SK-N-SH treated with all-trans-retinoic acid at 6 μM for 48 hours (cell line): Measurements from ENCODE around the gene XPC.

Experiments
- ATAC-seq: fragments of 200-7000 bp; cut with Tn5 transposase; 3 replicates; pipeline ENCODE4 v1.9.1; 2020; ENCODE audit warnings: mild to moderate bottlenecking, moderate library complexity
- ARNTL ChIP-seq: fragments of 450-650 bp; formaldehyde crosslinking; IDR thresholded peaks from 2 replicates; pipeline ENCODE4 v1.5.0; 2020; ENCODE audit warnings: low read depth, mild to moderate bottlenecking, moderate library complexity, borderline replicate concordance
- CREB5 ChIP-seq: fragments of 250-450 bp; sonication (Bioruptor Pico); IDR thresholded peaks from 2 replicates; pipeline ENCODE4 v1.5.1; 2020; ENCODE audit warnings: low read depth, mild to moderate bottlenecking, moderate library complexity
- ESRRG ChIP-seq: fragments of 250-450 bp; sonication (Bioruptor Pico); IDR thresholded peaks from 2 replicates; pipeline ENCODE4 v1.6.1; 2021; ENCODE audit warnings: mild to moderate bottlenecking
- GLIS3 ChIP-seq: fragments of 250-450 bp; sonication (Bioruptor Pico); IDR thresholded peaks from 2 replicates; pipeline ENCODE4 v1.5.0; 2020; ENCODE audit warnings: mild to moderate bottlenecking, moderate library complexity
- ISL1 ChIP-seq: fragments of 250-450 bp; sonication (Bioruptor Pico); IDR thresholded peaks from 2 replicates; pipeline ENCODE4 v2.1.2; 2022; ENCODE audit warnings: mild to moderate bottlenecking, moderate library complexity
- PATZ1 ChIP-seq: fragments of 250-450 bp; sonication (Bioruptor Pico); IDR thresholded peaks from 2 replicates; pipeline ENCODE4 v1.8.0; 2020; ENCODE audit warnings: mild to moderate bottlenecking, moderate library complexity, borderline replicate concordance
- POU6F1 ChIP-seq: fragments of 250-450 bp; sonication (Bioruptor Pico); IDR thresholded peaks from 2 replicates; pipeline ENCODE4 v1.8.0; 2021; ENCODE audit warnings: low read depth, mild to moderate bottlenecking, moderate library complexity, borderline replicate concordance
- PPARA ChIP-seq: fragments of 250-450 bp; sonication (Bioruptor Pico); IDR thresholded peaks from 2 replicates; pipeline ENCODE4 v1.5.0; 2020; ENCODE audit warnings: mild to moderate bottlenecking, borderline replicate concordance
- RARB ChIP-seq: fragments of 250-450 bp; sonication (Bioruptor Pico); IDR thresholded peaks from 2 replicates; pipeline ENCODE4 v1.8.0; 2021; ENCODE audit warnings: mild to moderate bottlenecking, moderate library complexity
- SNAI2 ChIP-seq: fragments of 250-450 bp; sonication (Bioruptor Pico); IDR thresholded peaks from 2 replicates; pipeline ENCODE4 v1.5.0; 2020; ENCODE audit warnings: mild to moderate bottlenecking, moderate library complexity
- TCF4 ChIP-seq: fragments of 250-450 bp; sonication (Bioruptor Pico); IDR thresholded peaks from 2 replicates; pipeline ENCODE4 v1.8.0; 2021; ENCODE audit warnings: mild to moderate bottlenecking, moderate library complexity, borderline replicate concordance
- TOX ChIP-seq: fragments of 250-450 bp; sonication (Bioruptor Pico); IDR thresholded peaks from 2 replicates; pipeline ENCODE4 v1.8.0; 2021; ENCODE audit warnings: mild to moderate bottlenecking, moderate library complexity, borderline replicate concordance
- TSHZ2 ChIP-seq: fragments of 250-450 bp; sonication (Bioruptor Pico); IDR thresholded peaks from 2 replicates; pipeline ENCODE4 v1.5.0; 2020; ENCODE audit warnings: mild to moderate bottlenecking, moderate library complexity
- ZC3H10 ChIP-seq: fragments of 250-450 bp; sonication (Bioruptor Pico); IDR thresholded peaks from 2 replicates; pipeline ENCODE4 v1.5.1; 2021; ENCODE audit warnings: mild to moderate bottlenecking, moderate library complexity
- ZFP3 ChIP-seq: fragments of 250-450 bp; sonication (Bioruptor Pico); IDR thresholded peaks from 2 replicates; pipeline ENCODE4 v1.5.0; 2020; ENCODE audit warnings: mild to moderate bottlenecking, moderate library complexity
- ZFP30 ChIP-seq: fragments of 450-650 bp; formaldehyde crosslinking; IDR thresholded peaks from 2 replicates; pipeline ENCODE4 v1.5.0; 2022; ENCODE audit warnings: mild to moderate bottlenecking, moderate library complexity
- ZNF565 ChIP-seq: fragments of 450-650 bp; formaldehyde crosslinking; conservative IDR thresholded peaks from 2 replicates; pipeline ENCODE4 v1.5.0; 2020; ENCODE audit warnings: low read depth, mild to moderate bottlenecking, moderate library complexity
- ZNF70 ChIP-seq: fragments of 450-650 bp; formaldehyde crosslinking; IDR thresholded peaks from 2 replicates; pipeline ENCODE4 v1.5.0; 2020; ENCODE audit warnings: mild to moderate bottlenecking, moderate library complexity
- ZNF8 ChIP-seq: fragments of 450-650 bp; formaldehyde crosslinking; IDR thresholded peaks from 2 replicates; pipeline ENCODE4 v1.5.0; 2020; ENCODE audit warnings: mild to moderate bottlenecking, moderate library complexity

The XPC gene

GRCh38 chr3:14161282-14161681, 17.1 kb downstream of the XPC start (continued):
- TF ChIP-seq TSHZ2 (CRISPR knock-in tag) (no peak), ZC3H10 (CRISPR knock-in tag) (no peak), GLIS3 (CRISPR knock-in tag) (no peak), POU6F1 (no peak), ISL1 (CRISPR knock-in tag) (no peak)

GRCh38 chr3:14159426-14159825, 19.0 kb downstream of the XPC start:
- TF ChIP-seq ESRRG (CRISPR knock-in tag) (no peak), POU6F1 (no peak), ZNF70 (no peak), TSHZ2 (CRISPR knock-in tag) (no peak), RARB (CRISPR knock-in tag) (no peak), ZNF8 (CRISPR knock-in tag) (no peak), ISL1 (CRISPR knock-in tag) (no peak), ZC3H10 (CRISPR knock-in tag) (no peak), GLIS3 (CRISPR knock-in tag) (no peak), PPARA (CRISPR knock-in tag) (no peak), CREB5 (CRISPR knock-in tag) (no peak), ZFP30 (CRISPR knock-in tag) (no peak), ZNF565 (CRISPR knock-in tag) (no peak), PATZ1 (CRISPR knock-in tag) (no peak), ZFP3 (CRISPR knock-in tag) (no peak), ARNTL (no peak), SNAI2 (CRISPR knock-in tag) (no peak), TCF4 (CRISPR knock-in tag) (no peak), TOX (CRISPR knock-in tag) (no peak)
- ATAC-seq = no peak
